RWPE2 (cell line): ENCODE measurements around the gene ADAM8.

ENCODE experiments used
- ATAC-seq: fragments of 200-7000 bp; cut with Tn5 transposase; 3 replicates; pipeline ENCODE4 v1.9.1; 2021; ENCODE audit warnings: low read depth
- DNase-seq: peaks from one replicate; pipeline ENCODE4 v3.0.0-alpha.2; 2020; ENCODE audit warnings: low spot score
- H3K27ac ChIP-seq: fragments of 450-650 bp; 2 replicates; pipeline ENCODE4 v1.5.1; 2017; ENCODE audit warnings: mild to moderate bottlenecking; ENCODE audit not compliant: poor library complexity, severe bottlenecking
- H3K27me3 ChIP-seq: fragments of 250-450 bp; sonication (Bioruptor Pico); 2 replicates; pipeline ENCODE4 v1.5.1; 2021; ENCODE audit warnings: mild to moderate bottlenecking, moderate library complexity; ENCODE audit not compliant: insufficient read depth, poor library complexity, severe bottlenecking
- H3K36me3 ChIP-seq: fragments of 250-450 bp; sonication (Bioruptor Pico); 2 replicates; pipeline ENCODE4 v1.5.1; 2020; ENCODE audit warnings: low read depth, mild to moderate bottlenecking, moderate library complexity
- H3K4me1 ChIP-seq: fragments of 250-450 bp; sonication (Bioruptor Pico); 2 replicates; pipeline ENCODE4 v1.5.1; 2021; ENCODE audit warnings: mild to moderate bottlenecking, moderate library complexity; ENCODE audit not compliant: insufficient read depth, poor library complexity, severe bottlenecking
- H3K4me3 ChIP-seq: fragments of 250-450 bp; sonication (Bioruptor Pico); 2 replicates; pipeline ENCODE4 v1.5.1; 2021; ENCODE audit warnings: mild to moderate bottlenecking, moderate library complexity; ENCODE audit not compliant: severe bottlenecking
- H3K9me3 ChIP-seq: fragments of 250-450 bp; sonication (Bioruptor Pico); 2 replicates; pipeline ENCODE4 v1.5.1; 2021; ENCODE audit warnings: mild to moderate bottlenecking, moderate library complexity; ENCODE audit not compliant: severe bottlenecking
- TF ChIP-seq, protein P1 (sequence below): fragments of 450-650 bp; IDR thresholded peaks from one replicate; pipeline ENCODE4 v1.5.1; 2017; ENCODE audit warnings: mild to moderate bottlenecking, moderate library complexity; ENCODE audit not compliant: poor library complexity, severe bottlenecking

ADAM8 gene

DNA sequence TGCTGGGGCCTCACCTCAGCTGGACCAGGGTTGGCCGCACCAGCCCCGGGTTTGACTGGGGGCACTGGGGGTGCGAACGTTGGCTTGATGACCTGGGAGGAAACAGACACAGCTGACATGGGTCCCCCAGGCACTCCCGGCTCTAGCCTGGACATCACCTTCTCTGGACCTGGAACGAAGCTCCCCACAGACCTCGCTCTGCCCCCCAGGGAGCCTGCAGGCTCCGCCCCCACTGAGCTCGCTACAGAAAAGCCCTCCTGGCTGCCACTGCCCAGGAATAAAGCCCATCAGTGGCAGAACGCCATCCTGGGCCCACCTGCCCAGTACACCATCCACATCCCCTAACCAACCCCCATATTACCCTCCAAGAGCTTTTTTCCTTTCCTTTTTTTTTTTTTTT is 13.0 kb downstream of the ADAM8 start:
- Histone ChIP-seq H3K27me3 (no peaks in the 10 kb centered on the region), H3K4me3 (no peak overlapping the region), H3K36me3 (peaks cover 2% of the 10 kb centered on the region), H3K9me3 (no peaks in the 10 kb centered on the region), H3K4me1 (peaks cover 24% of the 10 kb centered on the region), H3K27ac (no peak overlapping the region)
- ATAC-seq (no peak), DNase-seq (no peak)
- TF ChIP-seq, protein P1, sequence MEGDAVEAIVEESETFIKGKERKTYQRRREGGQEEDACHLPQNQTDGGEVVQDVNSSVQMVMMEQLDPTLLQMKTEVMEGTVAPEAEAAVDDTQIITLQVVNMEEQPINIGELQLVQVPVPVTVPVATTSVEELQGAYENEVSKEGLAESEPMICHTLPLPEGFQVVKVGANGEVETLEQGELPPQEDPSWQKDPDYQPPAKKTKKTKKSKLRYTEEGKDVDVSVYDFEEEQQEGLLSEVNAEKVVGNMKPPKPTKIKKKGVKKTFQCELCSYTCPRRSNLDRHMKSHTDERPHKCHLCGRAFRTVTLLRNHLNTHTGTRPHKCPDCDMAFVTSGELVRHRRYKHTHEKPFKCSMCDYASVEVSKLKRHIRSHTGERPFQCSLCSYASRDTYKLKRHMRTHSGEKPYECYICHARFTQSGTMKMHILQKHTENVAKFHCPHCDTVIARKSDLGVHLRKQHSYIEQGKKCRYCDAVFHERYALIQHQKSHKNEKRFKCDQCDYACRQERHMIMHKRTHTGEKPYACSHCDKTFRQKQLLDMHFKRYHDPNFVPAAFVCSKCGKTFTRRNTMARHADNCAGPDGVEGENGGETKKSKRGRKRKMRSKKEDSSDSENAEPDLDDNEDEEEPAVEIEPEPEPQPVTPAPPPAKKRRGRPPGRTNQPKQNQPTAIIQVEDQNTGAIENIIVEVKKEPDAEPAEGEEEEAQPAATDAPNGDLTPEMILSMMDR = no peak

DNA sequence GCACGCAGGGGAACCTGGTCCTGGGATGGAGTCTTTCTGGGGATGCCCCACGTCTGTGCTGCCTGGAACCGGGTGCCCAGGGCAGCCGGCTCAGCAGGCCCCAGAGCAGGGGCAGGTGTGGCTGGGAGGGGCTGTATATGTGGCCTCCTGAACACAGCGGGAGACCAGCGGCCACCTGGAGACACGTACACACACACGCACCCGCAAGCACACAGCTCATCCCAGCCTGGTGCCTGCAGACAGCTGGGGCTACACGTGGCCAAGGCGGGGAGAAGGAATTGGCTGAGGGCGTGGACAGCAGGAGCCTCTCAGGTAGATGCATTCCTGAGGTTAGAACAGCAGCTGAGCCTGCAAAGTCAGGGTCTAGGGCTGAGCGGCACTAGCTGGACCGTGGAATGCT is 14.0 kb downstream of the ADAM8 start:
- Histone ChIP-seq H3K4me3 (no peak overlapping the region), H3K27me3 (no peaks in the 10 kb centered on the region), H3K36me3 (no peaks in the 10 kb centered on the region), H3K4me1 (peaks cover 34% of the 10 kb centered on the region), H3K27ac (peak overlapping the region; percentile 76), H3K9me3 (no peaks in the 10 kb centered on the region)
- TF ChIP-seq, protein P1 = no peak
- ATAC-seq (peak; percentile 17; the same call in 1 of the 3 replicates), DNase-seq (no peak)

DNA sequence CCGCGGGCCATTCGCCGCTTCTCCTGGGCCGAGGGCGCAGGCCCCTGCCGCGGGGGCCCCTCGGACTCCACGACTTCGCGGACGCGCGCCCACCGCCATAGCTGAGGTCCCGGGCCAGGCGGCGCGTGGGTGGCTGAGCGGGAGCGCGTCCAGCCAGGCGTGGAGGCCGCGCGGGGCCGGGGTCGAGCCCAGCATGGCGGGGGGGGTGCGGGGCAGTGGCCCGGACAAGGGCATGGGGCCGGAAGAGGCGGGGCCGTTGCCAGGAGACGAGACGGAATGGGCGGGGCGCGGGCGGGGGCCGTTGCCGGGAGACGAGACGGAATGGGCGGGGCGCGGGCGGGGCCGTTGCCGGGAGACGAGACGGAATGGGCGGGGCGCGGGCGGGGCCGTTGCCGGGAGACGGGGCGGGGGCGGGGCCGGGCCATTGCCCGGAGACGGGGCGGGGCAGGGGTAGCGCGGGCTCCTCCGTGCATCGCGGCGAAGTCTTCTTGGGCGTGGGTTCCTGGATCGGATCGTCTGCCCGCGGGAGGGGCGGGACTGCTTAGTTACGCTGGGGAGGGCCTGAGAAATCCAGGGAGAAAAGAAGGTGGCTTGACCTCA is 14.8 kb downstream of the ADAM8 start:
- Histone ChIP-seq H3K27ac (peak overlapping the region; percentile 76), H3K9me3 (no peaks in the 10 kb centered on the region), H3K4me1 (peaks cover 40% of the 10 kb centered on the region), H3K27me3 (no peaks in the 10 kb centered on the region), H3K4me3 (peak overlapping the region; percentile 88), H3K36me3 (no peaks in the 10 kb centered on the region)
- TF ChIP-seq, protein P1 = no peak
- DNase-seq = no peak
- peak; percentile 18; the same call in 1 of the 3 replicates for ATAC-seq

DNA sequence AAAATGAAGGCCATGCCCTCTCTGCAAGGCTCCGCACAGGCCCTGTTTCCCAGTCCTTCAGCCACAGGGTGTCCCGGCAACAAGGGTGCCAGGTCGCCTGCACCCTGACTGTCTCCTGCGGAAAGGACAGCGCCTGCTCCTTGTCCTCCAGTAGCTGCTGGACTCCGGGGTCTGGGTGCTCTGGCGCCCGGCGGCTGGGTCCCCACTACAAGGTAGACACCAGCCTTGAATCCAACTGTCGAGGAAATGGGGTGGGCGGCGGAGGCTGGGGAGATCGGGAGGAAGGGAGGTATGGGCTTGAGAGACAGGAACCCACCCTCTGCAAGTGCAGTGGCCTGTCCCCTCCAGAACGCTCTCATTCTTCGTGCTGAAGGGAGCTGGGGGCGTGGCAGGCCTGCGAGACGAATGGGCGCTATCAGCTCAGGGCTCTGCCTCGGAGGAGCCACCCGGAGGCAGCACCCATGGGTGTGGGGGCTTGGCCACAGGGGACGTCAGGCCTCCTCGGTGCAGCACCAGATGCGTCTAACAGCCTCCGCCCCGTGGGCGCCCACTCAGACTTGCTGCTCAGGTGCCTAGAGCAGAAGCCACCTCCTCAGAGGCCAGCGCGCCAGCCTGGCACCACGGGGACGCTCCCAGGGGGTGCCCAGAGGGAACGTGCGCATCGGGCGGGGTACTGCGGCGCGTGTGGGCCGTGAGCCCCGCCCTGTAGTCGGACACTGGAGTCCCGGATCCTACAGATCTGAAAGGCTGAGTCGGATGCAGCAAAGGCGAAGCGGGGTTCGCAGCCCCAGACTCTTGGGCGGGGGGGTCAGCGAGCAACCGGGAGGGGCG is 15.6 kb downstream of the ADAM8 start:
- H3K27ac ChIP-seq = peak overlapping the region; percentile 76
- H3K4me3 ChIP-seq = peak overlapping the region; percentile 88
- no peaks in the 10 kb centered on the region for H3K27me3 ChIP-seq
- peaks cover 40% of the 10 kb centered on the region for H3K4me1 ChIP-seq
- H3K9me3 ChIP-seq = no peaks in the 10 kb centered on the region
- no peaks in the 10 kb centered on the region for H3K36me3 ChIP-seq
- ATAC-seq (peak; percentile 12; the same call in 2 of the 3 replicates), DNase-seq (no peak)
- TF ChIP-seq, protein P1 = no peak
